ENCODE results near the gene ATF7IP.

Gene ATF7IP

GRCh38 chr12:14473707-14474287 lies 108.3 kb downstream of the ATF7IP start:
- TF ChIP-seq CSRNP3 (CRISPR knock-in tag; IDR thresholded peaks at IDR 0.05): no peak
- TF ChIP-seq ZFP3 (CRISPR knock-in tag; IDR thresholded peaks at IDR 0.05): no peak
- no peak for TF ChIP-seq ARNTL (CRISPR knock-in tag; IDR thresholded peaks at IDR 0.05; ENCODE audit: borderline replicate concordance, low read depth)
- TF ChIP-seq ZC3H10 (CRISPR knock-in tag; IDR thresholded peaks at IDR 0.05): no peak
- TF ChIP-seq ISL1 (CRISPR knock-in tag; IDR thresholded peaks at IDR 0.05): no peak
- TF ChIP-seq ESRRG (CRISPR knock-in tag; IDR thresholded peaks at IDR 0.05): no peak
- TF ChIP-seq, protein P1, sequence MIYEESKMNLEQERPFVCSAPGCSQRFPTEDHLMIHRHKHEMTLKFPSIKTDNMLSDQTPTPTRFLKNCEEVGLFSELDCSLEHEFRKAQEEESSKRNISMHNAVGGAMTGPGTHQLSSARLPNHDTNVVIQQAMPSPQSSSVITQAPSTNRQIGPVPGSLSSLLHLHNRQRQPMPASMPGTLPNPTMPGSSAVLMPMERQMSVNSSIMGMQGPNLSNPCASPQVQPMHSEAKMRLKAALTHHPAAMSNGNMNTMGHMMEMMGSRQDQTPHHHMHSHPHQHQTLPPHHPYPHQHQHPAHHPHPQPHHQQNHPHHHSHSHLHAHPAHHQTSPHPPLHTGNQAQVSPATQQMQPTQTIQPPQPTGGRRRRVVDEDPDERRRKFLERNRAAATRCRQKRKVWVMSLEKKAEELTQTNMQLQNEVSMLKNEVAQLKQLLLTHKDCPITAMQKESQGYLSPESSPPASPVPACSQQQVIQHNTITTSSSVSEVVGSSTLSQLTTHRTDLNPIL (CRISPR knock-in tag; IDR thresholded peaks at IDR 0.05; ENCODE audit: low read depth): no peak
- no peak for TF ChIP-seq OSR1 (CRISPR knock-in tag; IDR thresholded peaks at IDR 0.05)
- no peak for TF ChIP-seq SNAI2 (CRISPR knock-in tag; IDR thresholded peaks at IDR 0.05)
- TF ChIP-seq ZNF70 (CRISPR knock-in tag; IDR thresholded peaks at IDR 0.05): no peak
- no peak for TF ChIP-seq TOX (CRISPR knock-in tag; IDR thresholded peaks at IDR 0.05; ENCODE audit: borderline replicate concordance)
- no peak for TF ChIP-seq ZFP30 (CRISPR knock-in tag; IDR thresholded peaks at IDR 0.05)
- TF ChIP-seq GLIS3 (CRISPR knock-in tag; IDR thresholded peaks at IDR 0.05): no peak
- no peak for TF ChIP-seq ZNF565 (CRISPR knock-in tag; conservative IDR thresholded peaks at IDR 0.05; ENCODE audit: low read depth)
- TF ChIP-seq, protein P2, sequence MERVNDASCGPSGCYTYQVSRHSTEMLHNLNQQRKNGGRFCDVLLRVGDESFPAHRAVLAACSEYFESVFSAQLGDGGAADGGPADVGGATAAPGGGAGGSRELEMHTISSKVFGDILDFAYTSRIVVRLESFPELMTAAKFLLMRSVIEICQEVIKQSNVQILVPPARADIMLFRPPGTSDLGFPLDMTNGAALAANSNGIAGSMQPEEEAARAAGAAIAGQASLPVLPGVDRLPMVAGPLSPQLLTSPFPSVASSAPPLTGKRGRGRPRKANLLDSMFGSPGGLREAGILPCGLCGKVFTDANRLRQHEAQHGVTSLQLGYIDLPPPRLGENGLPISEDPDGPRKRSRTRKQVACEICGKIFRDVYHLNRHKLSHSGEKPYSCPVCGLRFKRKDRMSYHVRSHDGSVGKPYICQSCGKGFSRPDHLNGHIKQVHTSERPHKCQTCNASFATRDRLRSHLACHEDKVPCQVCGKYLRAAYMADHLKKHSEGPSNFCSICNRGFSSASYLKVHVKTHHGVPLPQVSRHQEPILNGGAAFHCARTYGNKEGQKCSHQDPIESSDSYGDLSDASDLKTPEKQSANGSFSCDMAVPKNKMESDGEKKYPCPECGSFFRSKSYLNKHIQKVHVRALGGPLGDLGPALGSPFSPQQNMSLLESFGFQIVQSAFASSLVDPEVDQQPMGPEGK (CRISPR knock-in tag; IDR thresholded peaks at IDR 0.05; ENCODE audit: borderline replicate concordance): no peak
- TF ChIP-seq CSDC2 (CRISPR knock-in tag; IDR thresholded peaks at IDR 0.05): no peak
- TF ChIP-seq BACH2 (CRISPR knock-in tag; IDR thresholded peaks at IDR 0.05; ENCODE audit: borderline replicate concordance): no peak
- TF ChIP-seq RARB (CRISPR knock-in tag; IDR thresholded peaks at IDR 0.05): no peak
- TF ChIP-seq, protein P3, sequence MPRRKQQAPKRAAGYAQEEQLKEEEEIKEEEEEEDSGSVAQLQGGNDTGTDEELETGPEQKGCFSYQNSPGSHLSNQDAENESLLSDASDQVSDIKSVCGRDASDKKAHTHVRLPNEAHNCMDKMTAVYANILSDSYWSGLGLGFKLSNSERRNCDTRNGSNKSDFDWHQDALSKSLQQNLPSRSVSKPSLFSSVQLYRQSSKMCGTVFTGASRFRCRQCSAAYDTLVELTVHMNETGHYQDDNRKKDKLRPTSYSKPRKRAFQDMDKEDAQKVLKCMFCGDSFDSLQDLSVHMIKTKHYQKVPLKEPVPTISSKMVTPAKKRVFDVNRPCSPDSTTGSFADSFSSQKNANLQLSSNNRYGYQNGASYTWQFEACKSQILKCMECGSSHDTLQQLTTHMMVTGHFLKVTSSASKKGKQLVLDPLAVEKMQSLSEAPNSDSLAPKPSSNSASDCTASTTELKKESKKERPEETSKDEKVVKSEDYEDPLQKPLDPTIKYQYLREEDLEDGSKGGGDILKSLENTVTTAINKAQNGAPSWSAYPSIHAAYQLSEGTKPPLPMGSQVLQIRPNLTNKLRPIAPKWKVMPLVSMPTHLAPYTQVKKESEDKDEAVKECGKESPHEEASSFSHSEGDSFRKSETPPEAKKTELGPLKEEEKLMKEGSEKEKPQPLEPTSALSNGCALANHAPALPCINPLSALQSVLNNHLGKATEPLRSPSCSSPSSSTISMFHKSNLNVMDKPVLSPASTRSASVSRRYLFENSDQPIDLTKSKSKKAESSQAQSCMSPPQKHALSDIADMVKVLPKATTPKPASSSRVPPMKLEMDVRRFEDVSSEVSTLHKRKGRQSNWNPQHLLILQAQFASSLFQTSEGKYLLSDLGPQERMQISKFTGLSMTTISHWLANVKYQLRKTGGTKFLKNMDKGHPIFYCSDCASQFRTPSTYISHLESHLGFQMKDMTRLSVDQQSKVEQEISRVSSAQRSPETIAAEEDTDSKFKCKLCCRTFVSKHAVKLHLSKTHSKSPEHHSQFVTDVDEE (CRISPR knock-in tag; IDR thresholded peaks at IDR 0.05): no peak
- TF ChIP-seq, protein P4, sequence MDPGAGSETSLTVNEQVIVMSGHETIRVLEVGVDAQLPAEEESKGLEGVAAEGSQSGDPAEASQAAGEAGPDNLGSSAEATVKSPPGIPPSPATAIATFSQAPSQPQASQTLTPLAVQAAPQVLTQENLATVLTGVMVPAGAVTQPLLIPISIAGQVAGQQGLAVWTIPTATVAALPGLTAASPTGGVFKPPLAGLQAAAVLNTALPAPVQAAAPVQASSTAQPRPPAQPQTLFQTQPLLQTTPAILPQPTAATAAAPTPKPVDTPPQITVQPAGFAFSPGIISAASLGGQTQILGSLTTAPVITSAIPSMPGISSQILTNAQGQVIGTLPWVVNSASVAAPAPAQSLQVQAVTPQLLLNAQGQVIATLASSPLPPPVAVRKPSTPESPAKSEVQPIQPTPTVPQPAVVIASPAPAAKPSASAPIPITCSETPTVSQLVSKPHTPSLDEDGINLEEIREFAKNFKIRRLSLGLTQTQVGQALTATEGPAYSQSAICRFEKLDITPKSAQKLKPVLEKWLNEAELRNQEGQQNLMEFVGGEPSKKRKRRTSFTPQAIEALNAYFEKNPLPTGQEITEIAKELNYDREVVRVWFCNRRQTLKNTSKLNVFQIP (CRISPR knock-in tag; IDR thresholded peaks at IDR 0.05; ENCODE audit: borderline replicate concordance, low read depth): no peak
- no peak for ATAC-seq

DNA sequence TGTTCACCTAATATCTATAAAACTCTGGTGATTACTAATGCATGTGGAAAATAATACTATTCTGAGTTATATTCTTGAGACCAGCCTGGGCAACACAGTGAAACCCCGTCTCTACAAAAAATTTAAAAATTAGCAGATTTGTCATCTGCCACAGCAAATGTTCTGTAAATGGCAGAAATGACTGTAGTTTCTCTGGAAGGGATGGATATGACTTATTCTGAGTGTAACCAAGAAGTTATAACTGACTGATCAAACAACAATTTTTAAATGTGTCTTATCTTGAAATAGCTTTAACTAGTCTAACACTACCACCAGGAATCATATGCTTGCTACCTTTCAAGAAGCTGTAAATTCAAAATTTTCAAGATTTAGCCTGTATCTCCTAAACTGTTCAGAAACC lies 113.5 kb downstream of the ATF7IP start:
- no peak for ATAC-seq
- TF ChIP-seq RARB (CRISPR knock-in tag; IDR thresholded peaks at IDR 0.05): no peak
- no peak for TF ChIP-seq ZNF8 (CRISPR knock-in tag; IDR thresholded peaks at IDR 0.05)
- no peak for TF ChIP-seq PPARA (CRISPR knock-in tag; IDR thresholded peaks at IDR 0.05; ENCODE audit: borderline replicate concordance)
- TF ChIP-seq CSDC2 (CRISPR knock-in tag; IDR thresholded peaks at IDR 0.05): no peak
- no peak for TF ChIP-seq TCF4 (CRISPR knock-in tag; IDR thresholded peaks at IDR 0.05; ENCODE audit: borderline replicate concordance)
- TF ChIP-seq ZFP3 (CRISPR knock-in tag; IDR thresholded peaks at IDR 0.05): no peak
- TF ChIP-seq, protein P3 (CRISPR knock-in tag; IDR thresholded peaks at IDR 0.05): no peak
- no peak for TF ChIP-seq ISL1 (CRISPR knock-in tag; IDR thresholded peaks at IDR 0.05)
- TF ChIP-seq, protein P2 (CRISPR knock-in tag; IDR thresholded peaks at IDR 0.05; ENCODE audit: borderline replicate concordance): no peak
- TF ChIP-seq SNAI2 (CRISPR knock-in tag; IDR thresholded peaks at IDR 0.05): no peak
- no peak for TF ChIP-seq OSR1 (CRISPR knock-in tag; IDR thresholded peaks at IDR 0.05)
- TF ChIP-seq, protein P4 (CRISPR knock-in tag; IDR thresholded peaks at IDR 0.05; ENCODE audit: borderline replicate concordance, low read depth): no peak

Measured in SK-N-SH treated with all-trans-retinoic acid at 6 μM for 48 hours (cell line).